MM.1S (cell line): Measurements from ENCODE around the gene MEF2C.

Experiments
- DNase-seq: peaks from one replicate; pipeline ENCODE4 v3.0.0-alpha.2; 2015
- H2AFZ ChIP-seq: fragments of 300-600 bp; sonication (generic); 2 replicates; pipeline ENCODE4 v1.6.0; 2016; ENCODE audit warnings: antibody characterized with exemption, low read length
- H3F3A ChIP-seq: fragments of 300-600 bp; sonication (generic); 2 replicates; pipeline ENCODE4 v1.6.1; 2016; ENCODE audit warnings: mild to moderate bottlenecking, antibody characterized with exemption, low read length, moderate library complexity, mixed read lengths; ENCODE audit not compliant: insufficient read depth
- H3K27ac ChIP-seq: fragments of 300-600 bp; sonication (generic); 2 replicates; pipeline ENCODE4 v1.5.1; 2016; ENCODE audit warnings: mild to moderate bottlenecking, low read length
- H3K27me3 ChIP-seq: fragments of 300-600 bp; sonication (generic); replicated peaks from 2 replicates; pipeline ENCODE4 v1.6.0; 2016; ENCODE audit warnings: low read length; ENCODE audit not compliant: insufficient read depth
- H3K36me3 ChIP-seq: fragments of 300-600 bp; sonication (generic); replicated peaks from 2 replicates; pipeline ENCODE4 v1.6.1; 2016; ENCODE audit warnings: mild to moderate bottlenecking, low read length, mixed read lengths; ENCODE audit not compliant: insufficient read depth
- H3K4me1 ChIP-seq: fragments of 300-600 bp; sonication (generic); 2 replicates; pipeline ENCODE4 v1.6.1; 2016; ENCODE audit warnings: low read length, mixed read lengths
- H3K4me2 ChIP-seq: fragments of 300-600 bp; sonication (generic); 2 replicates; pipeline ENCODE4 v1.6.0; 2016; ENCODE audit warnings: low read depth, low read length
- H3K4me3 ChIP-seq: fragments of 300-600 bp; sonication (generic); 2 replicates; pipeline ENCODE4 v1.5.1; 2016; ENCODE audit warnings: low read length, mixed read lengths
- H3K79me2 ChIP-seq: fragments of 300-600 bp; sonication (generic); 2 replicates; pipeline ENCODE4 v1.6.1; 2016; ENCODE audit warnings: mixed run types, low read length, mixed read lengths
- H3K9ac ChIP-seq: fragments of 300-600 bp; sonication (generic); 2 replicates; pipeline ENCODE4 v1.6.1; 2016; ENCODE audit warnings: low read length, mixed read lengths
- H3K9me2 ChIP-seq: fragments of 300-600 bp; sonication (generic); replicated peaks from 2 replicates; pipeline ENCODE4 v1.6.1; 2016; ENCODE audit warnings: mild to moderate bottlenecking, low read length, mixed read lengths; ENCODE audit not compliant: insufficient read depth
- H3K9me3 ChIP-seq: fragments of 300-600 bp; sonication (generic); replicated peaks from 2 replicates; pipeline ENCODE4 v1.6.1; 2016; ENCODE audit warnings: mild to moderate bottlenecking, low read length, mixed read lengths; ENCODE audit not compliant: insufficient read depth
- H4K20me1 ChIP-seq: fragments of 300-600 bp; sonication (generic); 2 replicates; pipeline ENCODE4 v1.6.1; 2016; ENCODE audit warnings: mild to moderate bottlenecking, low read length, moderate library complexity, mixed read lengths; ENCODE audit not compliant: insufficient read depth
- CTCF ChIP-seq: fragments of 300-600 bp; sonication (generic); IDR thresholded peaks from 2 replicates; pipeline ENCODE4 v1.5.1; 2016; ENCODE audit warnings: antibody characterized with exemption, low read length, mixed read lengths
- EZH2 ChIP-seq: fragments of 300-600 bp; sonication (generic); optimal IDR thresholded peaks from 2 replicates; pipeline ENCODE3; 2017; ENCODE audit warnings: low read depth, mild to moderate bottlenecking, antibody characterized with exemption, low read length, mixed read lengths
- EZH2phosphoT487 ChIP-seq: fragments of 300-600 bp; sonication (generic); IDR thresholded peaks from 2 replicates; pipeline ENCODE4 v1.6.1; 2018; ENCODE audit warnings: antibody characterized with exemption, low read length

Gene MEF2C

GRCh38 chr5:88868468-88869068, 14.4 kb downstream of the MEF2C start:
- Histone ChIP-seq H3K4me1 (peaks cover 12% of the 10 kb centered on the region), H3K36me3 (peaks cover 8% of the 10 kb centered on the region), H3K27me3 (no peaks in the 10 kb centered on the region), H3K79me2 (peaks cover 99% of the 10 kb centered on the region), H3K9me2 (no peaks in the 10 kb centered on the region), H4K20me1 (peaks cover 28% of the 10 kb centered on the region), H3K27ac (no peak overlapping the region), H3K9ac (no peak overlapping the region), H3K4me2 (no peak overlapping the region), H2AFZ (no peak overlapping the region), H3F3A (peaks cover 8% of the 10 kb centered on the region; the same call in 1 of the 2 replicates), H3K9me3 (no peaks in the 10 kb centered on the region), H3K4me3 (no peak overlapping the region)
- TF ChIP-seq CTCF (no peak), EZH2 (no peak), EZH2phosphoT487 (no peak)
- no peak for DNase-seq

- no peak overlapping the region for H3K4me2 ChIP-seq
- peaks cover 7% of the 10 kb centered on the region; the same call in 1 of the 2 replicates for H3K4me1 ChIP-seq
- no peak overlapping the region for H3K27ac ChIP-seq
- peaks cover 99% of the 10 kb centered on the region for H3K79me2 ChIP-seq
- no peaks in the 10 kb centered on the region for H3K9me2 ChIP-seq
- no peak overlapping the region for H3K4me3 ChIP-seq
- no peaks in the 10 kb centered on the region for H3K9me3 ChIP-seq
- no peak overlapping the region for H3K9ac ChIP-seq
- peaks cover 9% of the 10 kb centered on the region for H3F3A ChIP-seq
- H3K36me3 ChIP-seq: peaks cover 4% of the 10 kb centered on the region; the same call in 1 of the 2 replicates
- TF ChIP-seq CTCF (no peak), EZH2 (no peak), EZH2phosphoT487 (no peak)
- peaks cover 21% of the 10 kb centered on the region for H4K20me1 ChIP-seq
- DNase-seq: no peak
- H2AFZ ChIP-seq: no peak overlapping the region
- no peaks in the 10 kb centered on the region for H3K27me3 ChIP-seq
Observed at GRCh38 chr5:88867638-88868037, 15.3 kb downstream of the MEF2C start.

GRCh38 chr5:88863523-88863922, 19.5 kb downstream of the MEF2C start:
- Histone ChIP-seq H3K4me1 (0 out of 2 replicates have a peak, but pooled peaks cover 3% of the 10 kb centered on the region), H3K27me3 (no peaks in the 10 kb centered on the region), H4K20me1 (peaks cover 8% of the 10 kb centered on the region; the same call in 1 of the 2 replicates), H3K27ac (no peak overlapping the region), H3K9me2 (no peaks in the 10 kb centered on the region), H3K79me2 (peaks cover 100% of the 10 kb centered on the region), H3K4me3 (no peak overlapping the region), H3K9ac (no peak overlapping the region), H3K4me2 (no peak overlapping the region), H2AFZ (no peak overlapping the region), H3K9me3 (no peaks in the 10 kb centered on the region), H3K36me3 (peaks cover 20% of the 10 kb centered on the region), H3F3A (peaks cover 12% of the 10 kb centered on the region)
- TF ChIP-seq CTCF (no peak), EZH2phosphoT487 (no peak), EZH2 (no peak)
- no peak for DNase-seq
